Middle frontal gyrus (tissue), 1 donor: ENCODE data around the gene DOHH.

Experiments
- DNase-seq: peaks from one replicate; pipeline ENCODE4 v3.0.0-alpha.2; 2015; ENCODE audit warnings: low spot score; ENCODE audit errors: extremely low spot score

The DOHH gene

DNA sequence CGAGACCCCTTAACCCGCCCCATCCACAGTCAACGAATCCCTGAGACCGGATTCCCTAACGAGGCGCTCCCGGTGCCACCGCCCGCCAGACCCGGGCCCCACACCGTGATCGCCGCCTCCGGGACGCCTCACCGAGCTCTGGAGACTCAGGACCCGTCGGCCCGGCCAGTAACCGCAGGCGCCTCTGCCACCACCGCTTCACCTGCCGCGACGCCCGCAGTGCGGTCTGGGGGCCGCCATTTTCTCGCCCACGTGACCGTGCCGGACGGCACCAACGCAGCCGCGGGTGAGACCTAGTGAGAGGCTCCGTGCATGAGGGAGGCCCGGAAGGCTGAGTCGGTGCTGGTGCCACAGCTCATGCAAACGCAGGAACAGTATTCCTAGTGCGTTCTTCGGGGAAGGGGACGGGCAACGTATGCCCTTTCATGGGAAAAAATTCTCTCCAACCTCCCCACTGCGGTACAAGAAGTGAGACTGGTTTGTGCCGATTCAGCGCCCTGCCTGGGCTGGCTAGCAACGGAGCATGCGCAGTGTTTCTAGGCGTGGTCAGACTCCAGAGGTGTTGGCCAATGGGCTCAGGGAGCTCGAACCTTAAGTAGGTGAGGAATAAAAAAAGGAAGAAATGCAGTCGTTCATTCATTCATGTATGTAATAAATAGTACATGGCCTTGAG, at the start of gene DOHH:
Gene DOHH, minus strand, starts transcription at position 246 of the 673 bp plus-strand sequence. CDS start 3,860 bp downstream, outside the sequence.
- DNase-seq, result peak; percentile 92

GRCh38 chr19:3549816-3550215, 49.3 kb upstream of the DOHH start:
- no peak for DNase-seq

GRCh38 chr19:3548606-3549005, 48.1 kb upstream of the DOHH start:
- no peak for DNase-seq

- DNase-seq, result no peak
These were observed 47.4 kb upstream of the DOHH start for GRCh38 chr19:3547767-3548282.

DNA sequence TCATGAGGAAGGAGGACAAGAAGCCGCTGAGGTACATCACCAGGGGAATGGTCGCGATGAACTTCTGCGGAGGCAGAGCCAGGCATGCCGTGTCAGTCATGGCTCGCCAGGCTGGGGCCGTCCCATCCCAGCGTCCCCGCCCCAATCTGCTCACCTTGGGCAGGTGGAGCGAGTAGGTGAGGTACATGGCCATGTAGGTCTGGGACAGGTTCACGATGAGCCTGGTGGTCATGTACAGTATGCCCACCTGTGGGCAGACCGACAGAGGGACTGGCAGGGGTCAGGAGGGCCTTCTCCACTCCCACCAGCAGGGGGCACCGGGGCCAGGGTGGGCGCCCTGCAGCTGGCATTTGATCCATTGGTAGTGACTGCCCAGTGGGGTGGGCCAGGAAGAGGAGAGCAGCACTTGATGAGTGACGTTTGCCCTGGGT, 46.8 kb upstream of the DOHH start:
- no peak for DNase-seq

GRCh38 chr19:3546119-3546518, 45.6 kb upstream of the DOHH start:
- no peak for DNase-seq

- no peak for DNase-seq
These were observed 45.2 kb upstream of the DOHH start for GRCh38 chr19:3545669-3546034.

DNA sequence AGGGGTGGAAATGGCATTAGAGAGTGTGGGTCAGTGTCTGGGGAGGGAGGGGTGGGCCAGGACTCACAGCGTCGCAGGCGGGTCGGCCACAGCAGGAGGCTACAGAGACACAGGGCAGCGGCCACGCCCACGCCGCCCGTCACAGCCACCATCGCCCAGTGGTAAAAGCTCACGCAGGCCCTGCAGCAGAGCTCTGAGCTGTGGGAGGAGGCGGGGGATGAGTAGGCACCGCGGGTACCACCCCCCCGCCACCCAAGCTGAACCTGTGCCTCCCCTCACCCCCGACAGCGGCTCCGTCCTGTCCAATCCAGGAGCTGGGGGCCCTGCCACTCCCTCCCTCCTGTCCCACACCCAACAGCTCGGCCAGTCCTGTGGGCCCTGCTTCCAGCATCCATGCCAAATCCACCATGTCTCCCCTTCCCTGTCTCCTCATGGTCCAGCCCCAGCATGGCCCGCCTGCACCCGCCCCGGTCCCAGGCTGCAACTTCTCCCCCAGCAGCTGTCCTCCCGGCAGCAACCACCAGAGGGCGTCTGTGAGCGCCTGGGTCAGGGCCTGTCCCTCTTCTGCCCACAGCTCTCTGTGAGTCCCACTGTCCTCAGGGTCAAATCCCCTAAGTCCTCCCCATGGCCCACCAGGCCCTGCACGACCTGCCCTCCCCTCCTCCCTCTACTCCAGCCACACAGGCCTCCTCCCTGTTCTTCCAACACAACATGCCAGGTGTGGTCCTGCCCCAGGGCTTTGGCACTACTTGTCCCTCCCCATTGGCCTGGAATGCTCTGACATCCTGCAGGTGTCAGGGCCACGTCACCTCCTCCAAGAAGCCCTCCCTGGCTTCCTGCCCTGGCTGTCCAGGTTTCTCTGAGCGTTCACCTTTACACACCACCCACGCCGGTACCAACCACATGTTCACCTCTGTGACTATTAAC, 44.5 kb upstream of the DOHH start:
- DNase-seq, result peak; percentile 47

GRCh38 chr19:3544058-3544376, 43.5 kb upstream of the DOHH start:
- no peak for DNase-seq

DNA sequence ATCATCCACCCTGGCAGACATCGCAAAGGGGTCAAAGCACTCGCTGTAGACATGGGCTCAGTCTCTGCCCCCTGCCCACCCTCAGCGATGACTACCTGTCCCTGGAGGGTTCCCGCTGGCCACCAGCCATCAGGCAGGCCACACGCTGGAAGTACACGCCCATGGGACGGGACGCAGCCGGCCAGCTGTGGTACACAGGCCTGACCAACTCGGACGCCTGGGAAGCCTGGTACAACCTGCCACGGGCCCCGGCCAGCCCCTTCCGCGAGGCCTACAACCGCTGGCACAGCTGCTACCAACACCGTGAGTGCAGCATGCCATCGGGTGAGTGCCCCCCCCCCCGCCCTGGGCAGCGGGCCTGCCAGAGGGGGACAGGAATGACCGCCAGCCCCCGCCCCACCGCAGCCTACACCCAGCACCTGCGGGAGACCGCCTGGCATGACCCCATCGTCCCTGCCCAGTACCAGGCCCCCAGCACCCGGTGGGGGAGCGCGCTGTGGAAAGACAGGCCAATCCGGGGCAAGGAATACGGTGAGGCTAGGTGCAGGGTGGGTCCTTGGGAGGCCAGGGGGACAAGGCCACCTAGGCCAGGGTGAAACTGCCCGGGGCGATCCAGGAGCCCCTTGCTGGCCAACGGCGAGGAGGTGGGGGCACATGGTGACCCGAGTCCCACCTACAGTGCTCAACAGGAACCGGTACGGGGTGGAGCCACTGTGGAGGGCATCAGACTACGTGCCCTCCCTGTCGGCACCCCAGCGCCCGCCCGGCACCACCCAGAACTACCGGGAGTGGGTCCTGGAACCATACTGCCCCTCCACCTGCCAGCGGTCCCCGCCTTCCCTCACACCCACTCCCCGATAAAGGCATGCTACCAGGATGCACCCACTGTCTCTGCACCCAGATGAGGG, 42.9 kb upstream of the DOHH start:
- no peak for DNase-seq

DNA sequence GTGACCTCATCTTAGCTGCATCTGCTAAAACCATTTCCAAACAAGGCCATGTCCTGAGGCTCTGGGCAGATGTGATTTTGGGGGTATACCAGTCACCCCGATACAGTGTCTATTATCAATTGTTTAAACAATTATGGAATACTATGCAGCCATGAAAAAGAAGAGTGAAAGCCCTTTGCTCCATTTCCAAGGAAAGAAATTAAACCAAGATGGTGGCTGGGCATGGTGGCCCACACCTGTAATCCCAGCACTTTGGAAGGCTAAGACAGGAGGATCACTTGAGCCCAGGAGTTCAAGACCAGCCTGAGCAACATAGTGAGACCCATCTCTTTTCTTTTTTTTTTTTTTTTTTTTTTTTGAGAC, 39.3 kb upstream of the DOHH start:
- DNase-seq, result no peak

GRCh38 chr19:3538965-3539755, 38.7 kb upstream of the DOHH start, which contains the start of gene TEKTIP1:
Gene TEKTIP1, plus strand, starts transcription at chr19:3539174. Its CDS starts 4 bp downstream, at chr19:3539178.
- DNase-seq, result no peak

DNA sequence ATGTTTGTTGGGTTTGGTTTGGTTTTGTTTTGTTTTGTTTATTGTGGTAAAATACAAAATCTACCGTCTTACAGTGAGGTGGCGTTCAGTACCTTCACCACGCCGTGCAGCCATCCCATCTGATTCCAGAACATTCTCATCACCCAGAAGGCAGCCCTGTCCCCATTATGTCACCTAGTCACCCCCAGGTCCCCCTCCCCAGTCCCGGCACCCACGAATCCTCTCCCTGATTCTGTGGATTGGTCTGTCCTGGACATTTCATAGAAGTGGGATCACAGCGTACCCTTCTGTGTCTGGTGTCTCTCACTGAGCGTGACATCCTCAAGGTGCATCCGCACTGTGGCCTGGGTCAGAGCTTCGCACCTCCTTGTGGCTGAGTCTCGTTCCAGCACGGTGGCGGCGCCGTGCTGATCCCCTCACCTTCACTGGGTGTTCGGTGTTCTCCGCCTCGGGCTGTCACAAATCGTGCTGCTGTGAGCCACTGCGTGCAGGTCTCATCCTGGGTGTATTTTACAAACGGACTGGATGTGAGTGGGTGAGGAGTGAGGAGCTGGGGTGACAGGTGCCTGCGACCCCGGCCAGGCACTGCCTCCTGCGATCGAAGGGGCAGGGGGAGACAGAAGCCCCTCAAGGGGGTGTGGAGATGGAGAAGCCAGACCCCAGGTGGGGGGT, 37.9 kb upstream of the DOHH start:
- DNase-seq, result no peak

DNA sequence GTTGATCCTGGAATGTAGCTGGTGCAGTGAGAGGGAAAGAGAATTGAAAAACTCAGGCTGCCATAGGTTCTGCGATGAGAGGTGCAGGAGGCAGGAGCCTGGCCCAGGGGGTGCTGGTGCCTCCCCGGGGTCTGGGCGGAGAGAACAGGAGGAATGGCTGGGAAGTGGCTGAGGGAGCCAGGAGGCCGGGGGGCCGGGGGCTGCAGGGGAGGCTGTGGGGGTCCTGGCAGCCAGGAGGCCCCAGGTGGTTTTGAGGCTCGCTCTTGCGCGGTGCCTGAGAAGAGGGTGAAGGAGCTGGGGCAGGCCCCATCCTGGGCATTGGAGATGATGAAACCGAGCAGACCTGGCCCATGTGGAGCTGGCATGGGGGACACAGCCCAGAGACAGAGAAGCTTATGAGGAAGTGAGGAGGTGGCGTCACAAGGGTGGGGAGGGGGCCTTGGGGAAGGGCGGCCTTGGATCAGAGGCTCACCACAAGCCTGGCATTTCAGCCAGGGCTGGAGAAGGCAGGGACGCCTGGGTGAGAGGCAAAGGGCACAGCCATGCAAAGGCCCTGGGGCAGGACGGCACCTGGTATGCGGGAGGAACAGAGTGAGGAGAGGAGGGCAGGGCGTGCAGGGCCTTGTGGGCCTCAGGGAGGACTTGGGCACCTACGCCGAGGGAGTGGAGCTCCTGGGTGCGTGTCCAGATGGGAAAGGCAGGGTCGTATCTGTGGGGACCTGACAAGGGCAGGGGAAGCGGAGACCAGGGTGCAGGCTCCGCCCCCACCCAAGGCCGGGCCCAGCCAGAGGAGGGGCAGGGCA, 37.2 kb upstream of the DOHH start:
- DNase-seq, result no peak

DNA sequence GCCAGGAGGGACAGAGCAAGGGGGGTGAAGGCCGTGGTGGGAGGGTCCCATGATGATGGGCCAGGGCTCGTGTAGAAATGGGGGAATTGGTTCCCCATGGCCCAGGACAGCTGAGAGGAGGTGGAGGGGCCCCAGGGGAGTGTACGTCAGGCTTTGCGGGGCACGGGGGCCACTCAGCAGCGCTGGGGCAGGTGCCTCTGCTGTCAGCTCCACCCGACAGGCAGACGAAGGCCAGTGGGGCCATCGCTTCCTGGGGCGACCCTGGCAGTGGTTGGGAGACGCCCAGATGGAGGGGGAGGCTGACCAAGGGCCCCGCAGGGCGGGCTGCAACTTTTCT, 36.6 kb upstream of the DOHH start:
- no peak for DNase-seq

GRCh38 chr19:3536429-3537100, 36.1 kb upstream of the DOHH start:
- DNase-seq, result peak; percentile 54

GRCh38 chr19:3535981-3536380, 35.5 kb upstream of the DOHH start:
- DNase-seq, result no peak

- no peak for DNase-seq
These were observed 35.1 kb upstream of the DOHH start for GRCh38 chr19:3535563-3535965.

DNA sequence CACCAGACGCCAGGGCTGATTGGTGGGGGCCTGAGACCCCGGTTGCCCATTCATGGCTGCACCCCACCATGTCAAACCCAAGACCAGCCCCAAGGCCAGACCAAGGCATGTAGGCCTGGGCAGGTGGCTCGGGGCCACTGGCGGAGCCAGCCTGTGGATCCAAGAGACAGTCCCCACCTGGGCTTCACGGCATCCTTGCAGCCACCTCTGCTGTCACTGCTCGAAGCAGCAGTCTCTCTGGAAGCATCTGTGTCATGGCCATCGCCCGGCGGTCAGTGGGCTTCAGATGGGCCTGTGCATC, 34.7 kb upstream of the DOHH start:
- DNase-seq, result no peak
